HG03575 (cell line): ENCODE measurements around the gene PLA2G4E.

Experiments
- ATAC-seq: cut with Tn5 transposase; IDR thresholded peaks from one replicate; pipeline ENCODE4 v1.9.1; 2021; ENCODE audit not compliant: unreplicated experiment, insufficient number of reproducible peaks, low FRiP score; ENCODE audit errors: extremely low read depth

Gene PLA2G4E

GRCh38 chr15:41968701-41969100, 52.1 kb downstream of the PLA2G4E start:
- ATAC-seq, result no peak

DNA sequence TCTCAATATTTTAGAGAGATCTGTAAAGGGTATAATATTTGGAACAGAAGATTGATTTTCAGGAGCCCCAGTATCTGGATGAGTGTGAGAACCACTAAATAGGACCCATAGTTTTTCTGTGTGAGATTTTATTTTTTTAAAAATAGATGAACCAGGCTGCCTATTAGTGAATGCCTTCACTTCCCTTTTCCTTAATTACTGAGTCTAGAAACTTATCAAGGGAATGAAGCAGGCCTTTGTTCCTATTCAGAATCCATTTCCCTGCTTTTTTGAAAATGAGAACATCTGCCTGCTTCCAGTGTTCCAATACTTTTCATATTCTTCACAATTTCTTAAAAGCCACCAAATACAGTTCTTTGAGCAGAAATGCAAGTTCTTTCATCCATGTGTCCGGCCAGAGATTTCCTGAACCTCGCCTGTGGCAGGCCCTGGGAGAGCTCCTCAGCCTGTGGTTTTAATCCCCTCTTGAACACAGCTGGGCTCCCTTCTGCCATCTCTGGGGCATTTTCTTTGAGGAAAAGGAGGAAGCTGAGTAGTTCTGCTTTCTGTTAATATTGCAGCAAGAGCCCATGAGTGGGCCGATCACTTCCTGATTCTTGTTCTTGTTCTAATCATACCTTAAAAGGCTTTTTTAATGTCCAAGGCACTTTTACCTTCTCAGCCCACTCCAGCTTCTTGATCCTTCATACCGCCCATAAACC, 53.2 kb downstream of the PLA2G4E start:
- ATAC-seq, result no peak

DNA sequence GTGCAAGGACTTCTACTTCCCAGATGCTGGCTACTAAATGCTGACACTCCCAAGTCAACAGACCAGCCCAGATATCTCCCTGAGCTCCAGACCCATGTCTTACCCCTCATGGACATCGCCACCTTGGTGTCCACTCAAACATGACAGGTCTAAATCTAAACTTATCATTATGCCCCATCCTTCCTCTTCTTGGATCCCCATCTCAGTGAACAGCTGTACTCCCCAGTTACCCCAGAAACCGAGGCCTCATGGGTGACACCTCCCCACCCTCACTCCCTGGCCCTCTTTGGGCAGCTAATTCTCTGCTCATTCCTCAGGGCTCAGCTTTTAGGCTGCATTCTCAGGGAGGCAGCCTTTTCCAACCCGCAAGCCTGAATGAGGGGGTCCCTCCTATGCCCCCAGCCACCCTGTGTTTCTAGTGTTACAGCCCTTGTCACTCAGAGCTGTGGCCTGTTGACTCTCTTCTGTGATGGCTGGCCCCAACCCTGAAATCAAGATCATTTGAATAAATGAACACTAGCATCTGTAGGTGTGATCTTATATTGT, 53.8 kb downstream of the PLA2G4E start:
- no peak for ATAC-seq

GRCh38 chr15:41966414-41966812, 54.4 kb downstream of the PLA2G4E start:
- no peak for ATAC-seq

GRCh38 chr15:41965441-41966413, 55.1 kb downstream of the PLA2G4E start:
- no peak for ATAC-seq

DNA sequence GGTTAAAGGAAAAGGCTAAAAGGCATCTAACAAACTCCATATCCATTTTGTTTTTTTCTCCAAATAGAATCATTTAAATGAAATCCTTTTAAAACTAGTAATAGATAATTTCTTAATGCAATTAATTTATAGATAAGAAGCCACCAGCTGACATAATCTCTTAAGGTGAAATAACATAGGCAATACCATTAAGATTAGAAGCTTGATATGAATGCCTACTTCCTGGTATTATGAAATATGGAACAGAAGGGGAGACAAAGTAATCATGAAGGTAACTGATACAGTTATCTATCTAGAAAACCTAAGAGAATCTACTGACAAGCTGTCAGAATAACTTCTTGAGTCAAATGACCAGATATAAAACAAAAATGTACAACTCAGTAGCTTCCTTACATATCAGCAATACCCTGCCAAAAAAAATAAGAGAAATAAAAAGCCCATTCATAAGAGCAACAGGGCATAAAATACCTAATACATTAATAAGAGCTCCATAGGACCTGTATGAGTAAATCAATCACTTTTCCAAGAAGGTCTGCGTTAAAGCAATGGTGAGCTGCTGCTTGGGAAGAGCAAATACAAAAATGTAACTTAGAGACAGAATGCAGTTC, 59.1 kb downstream of the PLA2G4E start:
- no peak for ATAC-seq

GRCh38 chr15:41961001-41961518, 59.8 kb downstream of the PLA2G4E start:
- no peak for ATAC-seq

DNA sequence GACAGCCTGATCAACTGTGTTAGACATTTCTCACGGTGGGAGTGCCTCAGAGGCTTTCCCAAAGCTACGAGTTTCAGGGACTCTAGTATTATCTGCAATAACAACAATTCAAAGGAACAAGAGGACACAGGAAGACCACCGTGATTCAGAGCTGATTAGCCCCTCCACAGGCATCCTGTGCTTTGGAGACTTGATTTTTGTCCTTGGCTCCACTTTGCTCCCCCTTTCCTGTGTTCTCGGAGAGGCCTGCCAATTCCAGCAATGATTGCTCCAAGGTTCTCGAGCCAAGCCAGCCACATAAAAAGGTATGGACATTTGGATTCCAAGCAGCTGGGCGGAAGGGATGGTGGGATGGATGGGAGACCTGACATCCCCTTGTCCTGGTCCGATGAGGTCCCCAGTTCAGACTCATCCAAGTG, 62.8 kb downstream of the PLA2G4E start:
- no peak for ATAC-seq

GRCh38 chr15:41957021-41957897, 63.6 kb downstream of the PLA2G4E start:
- no peak for ATAC-seq

DNA sequence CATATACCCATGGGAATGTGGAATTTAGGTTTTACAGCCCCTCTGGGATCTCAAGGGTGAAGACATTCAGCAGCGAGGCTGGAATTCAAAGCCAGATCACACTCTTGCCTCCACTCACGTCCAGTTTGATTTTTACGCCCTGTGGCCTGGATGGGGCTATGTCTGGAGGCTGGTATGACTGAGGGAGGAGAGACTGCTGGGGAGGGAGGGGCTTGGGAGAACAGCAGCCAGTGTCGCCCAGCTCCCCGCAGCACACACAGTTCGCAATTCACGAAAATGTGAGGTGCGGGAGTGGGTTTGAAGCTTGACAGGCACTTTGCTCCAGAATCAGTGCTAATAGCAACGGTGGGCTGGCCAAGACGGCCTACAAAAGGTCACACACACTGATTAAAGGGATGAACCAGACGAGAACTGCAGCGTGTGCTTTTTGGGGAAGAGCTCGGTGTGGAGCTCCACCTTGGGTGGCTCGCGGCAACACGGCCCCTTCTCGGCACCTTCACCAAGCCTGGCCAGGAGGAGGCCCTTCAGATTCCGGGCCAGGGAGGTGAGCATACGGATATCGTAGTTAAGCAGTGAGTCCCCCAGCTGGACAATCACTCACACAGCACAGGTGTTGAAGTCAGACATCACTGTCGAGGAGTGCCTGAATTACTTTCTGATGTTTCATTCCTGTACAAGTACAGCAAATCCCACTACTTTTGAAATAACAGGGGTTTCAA, 64.9 kb downstream of the PLA2G4E start:
- ATAC-seq, result no peak

- no peak for ATAC-seq
These were observed 65.7 kb downstream of the PLA2G4E start for GRCh38 chr15:41955100-41955499.

DNA sequence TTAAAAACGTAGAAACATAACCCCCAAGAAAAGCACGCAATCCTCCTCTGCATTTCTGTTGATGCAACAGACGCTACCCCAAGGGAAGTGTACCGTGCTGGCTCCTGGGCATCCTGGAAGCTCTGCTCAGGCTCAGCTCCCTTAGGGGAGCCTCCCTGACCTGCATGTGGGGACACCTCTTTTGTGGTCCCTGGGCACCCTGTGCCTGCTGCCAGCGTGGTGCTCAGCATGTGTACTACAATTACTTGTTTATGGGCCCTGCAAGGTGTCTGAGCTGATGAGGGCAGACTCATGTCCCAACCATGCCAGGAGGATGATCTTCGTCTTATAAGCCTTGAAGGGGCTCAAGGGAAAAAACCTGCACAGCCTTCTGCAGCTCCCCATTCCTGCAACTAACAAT, 66.8 kb downstream of the PLA2G4E start:
- ATAC-seq, result no peak

GRCh38 chr15:41952013-41952563, 68.8 kb downstream of the PLA2G4E start:
- ATAC-seq, result no peak

DNA sequence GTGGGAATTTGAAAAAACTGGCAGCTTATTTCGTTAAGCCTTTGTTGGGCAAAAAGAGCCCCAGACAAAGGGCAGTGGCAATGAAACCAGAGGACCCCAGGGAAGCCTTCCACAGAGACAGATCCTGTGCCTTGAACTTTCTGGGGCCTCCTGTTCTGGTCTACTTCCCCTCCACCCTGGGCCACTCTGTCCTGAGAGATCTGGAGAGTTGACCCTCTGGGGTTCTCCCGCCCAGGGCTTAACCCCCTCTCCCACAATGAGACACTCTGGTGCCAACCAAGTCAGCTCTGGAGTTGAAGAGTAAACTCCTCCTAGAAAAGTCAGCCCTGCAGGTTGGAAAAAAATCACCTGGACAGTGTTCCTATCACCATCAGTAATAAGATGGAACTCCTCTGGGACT, 69.3 kb downstream of the PLA2G4E start:
- ATAC-seq, result no peak

DNA sequence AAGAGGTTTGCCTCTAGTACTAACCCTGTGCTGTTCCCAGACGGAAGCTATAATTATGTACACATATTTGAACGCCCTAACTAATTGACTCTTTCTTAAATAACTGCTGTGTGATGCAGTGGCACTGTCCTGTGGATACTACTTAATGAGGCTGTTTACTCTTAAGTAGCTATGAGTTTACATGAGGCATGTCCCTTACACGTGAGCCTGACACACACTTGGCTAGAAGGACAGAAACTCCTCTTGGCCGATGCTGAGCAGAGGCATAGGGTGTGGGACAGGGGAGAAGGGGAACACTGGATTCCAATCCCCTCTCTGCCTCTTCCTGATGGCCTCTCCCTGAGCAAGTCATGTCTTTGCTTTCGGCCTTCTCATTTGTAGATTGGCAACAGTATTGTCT, 70.4 kb downstream of the PLA2G4E start:
- ATAC-seq, result no peak

GRCh38 chr15:41950127-41950483, 70.7 kb downstream of the PLA2G4E start:
- ATAC-seq, result no peak

- no peak for ATAC-seq
These were observed 71.3 kb downstream of the PLA2G4E start for GRCh38 chr15:41949401-41950126.
